Measurements from ENCODE around the gene APCDD1.
A peak's percentile ranks its signal among the peaks of the same experiment; 100 is the strongest.
"Not testable (repeated sequence)": the region's sequence is repeated elsewhere in the genome, so short reads cannot be mapped to it uniquely, and the experiment has no call there.

Gene APCDD1

DNA sequence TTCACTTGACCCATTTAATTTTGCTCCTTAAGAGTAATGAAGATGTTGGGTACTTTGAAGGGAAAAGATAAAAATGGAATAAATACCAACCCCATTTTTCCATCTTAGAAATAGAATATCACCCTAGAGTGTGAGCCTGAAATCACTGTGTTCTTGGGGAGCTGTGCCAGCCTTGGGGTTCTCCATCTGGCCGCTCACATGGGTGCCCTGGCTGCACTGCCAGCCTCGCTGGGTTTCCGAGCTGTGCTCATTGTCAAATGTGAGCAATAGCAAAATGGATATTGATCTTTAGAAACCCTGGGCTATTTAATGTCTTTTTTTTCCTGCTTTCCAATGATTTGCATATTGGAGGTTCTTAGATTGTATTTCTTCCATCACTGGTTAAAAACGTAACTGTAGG lies 9.3 kb downstream of the APCDD1 start:
- no peak for DNase-seq

DNA sequence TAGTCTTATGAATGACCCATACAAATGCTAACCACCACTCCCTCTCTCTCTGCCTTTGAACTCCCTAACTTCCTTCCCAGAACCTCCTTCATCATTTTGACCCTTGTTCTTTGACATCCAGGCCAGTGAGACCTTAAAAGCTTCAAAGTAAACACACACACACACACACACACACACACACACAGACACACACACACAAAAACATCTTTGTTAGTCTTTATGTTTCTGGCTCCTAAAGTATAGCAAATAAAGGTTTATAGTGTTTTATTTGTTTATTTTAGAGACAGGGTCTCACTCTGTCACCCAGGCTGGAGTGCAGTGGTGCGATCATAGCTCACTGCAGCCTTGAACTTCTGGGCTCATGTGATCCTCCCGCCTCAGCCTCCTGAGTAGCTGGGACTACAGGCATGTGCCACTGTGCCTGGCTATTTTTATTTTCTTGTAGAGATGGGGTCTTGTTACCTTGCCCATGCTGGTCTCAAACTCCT lies 9.8 kb downstream of the APCDD1 start:
- DNase-seq = not testable (repeated sequence)

DNA sequence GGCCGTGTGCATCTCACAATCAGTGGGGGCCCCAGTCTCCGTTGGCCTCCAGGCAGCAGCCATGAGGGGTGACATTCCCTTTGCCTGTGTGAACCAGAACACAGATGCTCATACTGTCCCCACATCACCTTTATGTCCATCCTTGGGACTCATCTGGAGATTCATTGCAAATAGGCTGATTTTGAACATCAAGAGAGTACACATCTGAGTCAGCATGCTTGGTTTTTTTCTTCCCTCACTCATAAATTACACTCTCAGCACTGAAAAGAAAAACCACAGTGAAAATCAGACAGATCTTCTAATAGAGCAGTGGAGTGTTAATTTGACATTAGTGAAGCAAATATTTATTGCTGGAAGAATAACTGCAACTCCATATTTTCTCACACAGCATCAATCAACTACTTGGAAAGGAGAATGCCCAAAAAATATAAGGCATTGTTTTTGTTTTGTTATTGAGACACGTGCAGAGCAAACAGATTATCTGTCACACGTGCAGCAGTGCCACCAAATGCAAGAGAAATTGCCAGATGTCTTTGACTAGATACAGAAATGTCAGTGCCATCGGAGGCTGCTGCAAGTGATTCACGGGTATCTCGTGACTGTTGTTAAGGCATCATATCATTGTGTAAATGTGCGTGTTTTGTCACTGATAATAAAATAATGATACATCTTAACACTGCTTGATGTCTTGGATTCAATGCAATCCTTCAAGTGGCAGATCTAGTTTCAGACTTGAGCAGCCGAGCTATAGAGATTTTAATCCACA lies 10.9 kb downstream of the APCDD1 start:
- peak in 1 of 2 experiments; percentile 53 for DNase-seq

DNA sequence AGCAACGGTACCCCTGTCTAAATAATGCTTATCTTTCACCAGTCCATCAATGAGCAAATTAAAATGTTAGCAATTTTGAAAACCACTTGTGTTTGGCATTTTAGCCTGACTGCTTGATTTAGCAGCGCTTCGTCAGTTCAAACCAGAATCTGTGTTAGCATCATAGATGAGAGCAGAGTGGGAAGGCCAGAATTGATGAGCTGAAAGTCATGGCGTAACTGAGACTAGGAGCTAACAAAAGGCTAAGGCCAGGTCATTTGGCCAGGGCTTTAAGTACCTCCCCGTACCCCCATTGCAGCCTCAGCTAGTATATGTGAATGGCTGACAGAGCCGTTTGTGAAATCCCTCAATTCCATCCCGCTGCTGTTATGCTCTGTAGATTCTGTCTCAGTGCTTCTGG lies 16.0 kb downstream of the APCDD1 start:
- DNase-seq = no peak

DNA sequence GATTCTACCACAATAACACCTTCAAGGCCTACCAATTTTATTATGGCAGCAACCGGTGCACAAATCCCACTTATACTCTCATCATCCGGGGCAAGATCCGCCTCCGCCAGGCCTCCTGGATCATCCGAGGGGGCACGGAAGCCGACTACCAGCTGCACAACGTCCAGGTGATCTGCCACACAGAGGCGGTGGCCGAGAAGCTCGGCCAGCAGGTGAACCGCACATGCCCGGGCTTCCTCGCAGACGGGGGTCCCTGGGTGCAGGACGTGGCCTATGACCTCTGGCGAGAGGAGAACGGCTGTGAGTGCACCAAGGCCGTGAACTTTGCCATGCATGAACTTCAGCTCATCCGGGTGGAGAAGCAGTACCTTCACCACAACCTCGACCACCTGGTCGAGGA lies 17.1 kb downstream of the APCDD1 start:
- DNase-seq = no peak

DNA sequence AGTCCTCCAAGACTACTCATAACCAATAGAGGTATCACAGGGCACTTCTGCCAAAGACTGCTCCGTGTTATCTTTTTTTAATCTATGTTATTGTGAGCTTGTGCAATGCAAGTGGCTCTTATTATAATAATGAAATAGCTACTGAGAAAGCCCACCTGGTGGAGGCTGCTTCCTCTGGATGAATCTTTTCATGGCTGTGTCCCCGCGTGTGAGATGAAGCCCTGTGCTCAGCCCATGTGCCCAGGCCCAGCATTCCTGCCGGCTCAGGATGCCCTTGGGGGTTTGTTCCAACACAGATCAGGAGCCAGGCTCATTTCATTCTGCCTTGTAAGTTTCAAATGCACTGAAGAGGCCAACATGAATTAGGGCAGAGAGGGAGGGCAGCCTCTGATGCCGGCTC lies 18.7 kb downstream of the APCDD1 start:
- DNase-seq = no peak

DNA sequence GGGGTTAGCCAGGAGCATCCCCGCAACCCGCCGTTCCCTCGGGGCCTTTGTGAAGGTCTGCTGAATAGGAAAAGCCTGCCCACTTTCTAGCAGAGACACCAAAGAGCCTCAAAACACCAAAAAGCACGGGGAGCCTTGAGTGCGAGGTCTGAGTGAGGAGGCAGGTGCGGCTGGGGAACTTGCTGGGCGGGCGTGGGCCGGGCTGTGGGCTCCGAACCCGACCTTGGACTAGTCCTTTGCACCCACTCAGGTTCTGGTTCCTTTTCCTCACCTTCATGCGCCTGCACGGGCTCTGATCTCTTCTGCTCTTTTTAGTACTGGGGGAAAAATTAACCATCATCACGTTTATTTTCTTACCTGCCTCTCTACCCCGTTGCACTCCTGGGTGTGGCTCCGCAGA lies 19.9 kb downstream of the APCDD1 start:
- DNase-seq = no peak

DNA sequence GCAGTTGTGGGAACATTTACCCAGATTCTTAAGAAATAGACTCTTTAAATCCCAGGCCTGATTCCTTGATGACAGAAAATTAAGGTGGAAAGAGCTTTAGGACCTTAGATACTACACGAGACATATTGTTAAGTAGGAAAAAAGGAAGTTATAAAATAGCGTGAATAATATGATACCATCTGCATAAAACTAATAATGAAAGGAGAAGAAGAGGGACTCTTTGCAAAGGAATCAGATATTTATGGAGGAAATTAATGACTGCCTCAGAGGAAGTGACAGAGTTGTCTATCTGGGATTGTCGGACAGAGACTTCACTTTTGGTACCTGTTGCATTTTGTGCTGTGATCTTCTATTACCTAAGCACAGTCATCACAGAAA lies 20.8 kb downstream of the APCDD1 start:
- no peak for DNase-seq

DNA sequence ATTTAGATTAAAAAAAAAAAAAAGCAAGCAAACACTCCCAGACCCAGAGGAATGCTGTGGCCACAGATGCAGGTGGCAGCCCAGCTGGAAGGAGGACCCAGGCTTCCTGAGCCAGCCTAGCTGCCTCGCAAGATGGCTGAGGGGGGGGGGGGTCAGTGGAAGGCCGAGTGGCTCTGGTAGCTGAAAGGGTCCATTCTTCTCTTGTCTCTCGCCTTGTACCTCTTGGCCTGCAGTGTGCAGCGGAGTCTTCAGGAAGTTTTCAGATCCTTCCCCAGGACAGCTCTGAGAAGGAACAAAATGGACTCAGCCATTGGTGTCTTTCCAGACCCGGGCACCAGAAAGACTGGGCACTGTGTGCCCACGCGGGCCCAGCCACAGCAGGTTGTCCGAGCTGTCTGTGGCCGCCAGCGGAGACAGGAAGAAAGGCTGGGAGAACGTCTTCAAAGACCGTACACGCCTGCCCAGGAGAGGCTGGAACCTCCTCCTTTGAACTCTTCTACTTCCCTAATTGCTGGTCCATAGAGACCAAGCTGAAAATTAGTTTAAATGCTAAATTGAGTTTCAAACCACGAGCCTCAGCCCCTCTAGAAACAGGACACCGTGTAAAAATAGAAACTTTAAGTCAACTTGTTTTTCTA lies 21.3 kb downstream of the APCDD1 start:
- DNase-seq = no peak

DNA sequence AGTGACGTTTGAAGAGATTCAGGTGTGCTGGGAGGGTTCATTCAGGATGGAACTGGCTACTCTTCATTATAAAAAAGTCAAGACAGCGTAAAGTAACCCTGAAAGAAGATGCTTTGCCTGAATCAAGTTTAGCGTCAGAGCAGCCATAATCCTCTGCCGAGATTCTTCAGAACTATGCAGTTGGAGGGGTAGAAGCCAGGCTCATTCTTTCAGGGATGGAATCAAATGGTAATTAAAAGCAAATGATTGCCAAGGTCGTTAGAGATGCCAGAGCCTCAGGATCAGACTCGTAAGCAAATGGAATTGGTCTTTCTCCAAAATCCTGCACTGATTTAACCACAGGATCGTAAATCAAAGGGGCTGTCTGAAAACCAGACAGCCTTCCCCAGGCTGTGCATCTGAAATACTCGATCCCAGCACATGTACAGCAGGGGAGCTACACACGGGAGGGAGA lies 21.9 kb downstream of the APCDD1 start:
- DNase-seq = no peak

DNA sequence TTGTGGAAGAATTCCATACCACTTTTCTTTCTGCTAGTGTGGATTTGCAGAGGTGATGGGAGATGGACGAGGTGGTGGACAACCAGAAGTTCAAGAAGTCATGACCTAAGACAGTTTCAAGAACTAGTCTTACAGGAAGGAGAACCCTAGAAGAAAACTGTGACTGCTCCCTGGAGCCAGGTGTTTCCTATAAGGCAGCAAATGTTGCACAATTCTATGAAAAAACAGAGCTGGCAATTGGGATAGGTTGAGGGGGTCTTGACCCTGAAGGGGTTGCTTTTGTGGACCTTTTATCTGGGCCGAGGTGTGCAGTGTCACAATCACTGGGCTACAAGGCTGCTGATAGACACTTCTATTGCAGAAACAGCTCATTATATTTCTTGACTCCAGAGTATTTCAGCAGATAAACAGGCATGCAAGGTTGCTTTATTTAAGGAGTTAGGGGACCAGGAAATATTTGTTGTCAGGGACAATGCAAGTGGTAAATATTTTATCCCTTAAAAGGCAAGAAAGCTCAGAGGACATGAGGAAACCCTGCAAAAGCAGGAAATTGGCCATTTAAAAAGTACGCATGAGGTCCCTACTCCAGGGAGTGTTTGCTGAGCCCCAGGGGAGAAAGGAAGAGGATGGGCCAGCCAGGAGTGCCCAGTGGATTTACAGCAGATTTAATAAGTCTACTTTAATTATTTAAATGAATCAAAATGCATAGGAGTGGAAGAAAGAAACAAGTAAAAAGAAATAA lies 22.9 kb downstream of the APCDD1 start:
- DNase-seq = no peak

DNA sequence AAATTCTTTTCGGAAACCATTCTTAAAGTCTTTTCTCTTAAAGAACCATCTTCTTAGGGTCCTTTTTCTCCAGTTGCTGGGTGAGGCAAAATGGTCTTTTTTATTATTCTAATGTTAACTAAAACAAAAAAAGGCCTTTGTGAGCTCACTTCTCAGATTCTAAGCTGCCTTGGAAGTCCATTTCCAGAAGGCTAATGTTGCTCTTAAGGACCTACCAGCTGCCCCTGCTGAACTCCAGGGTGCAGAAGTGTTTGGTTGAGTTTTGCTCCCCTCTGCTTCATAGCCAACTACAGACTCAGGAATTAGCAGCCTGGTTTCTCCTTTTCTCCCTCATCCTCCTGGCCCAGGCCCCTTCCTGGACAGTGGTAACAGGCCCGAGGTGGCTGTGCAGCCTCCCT lies 23.4 kb downstream of the APCDD1 start:
- peak in 1 of 2 experiments; percentile 18 for DNase-seq

DNA sequence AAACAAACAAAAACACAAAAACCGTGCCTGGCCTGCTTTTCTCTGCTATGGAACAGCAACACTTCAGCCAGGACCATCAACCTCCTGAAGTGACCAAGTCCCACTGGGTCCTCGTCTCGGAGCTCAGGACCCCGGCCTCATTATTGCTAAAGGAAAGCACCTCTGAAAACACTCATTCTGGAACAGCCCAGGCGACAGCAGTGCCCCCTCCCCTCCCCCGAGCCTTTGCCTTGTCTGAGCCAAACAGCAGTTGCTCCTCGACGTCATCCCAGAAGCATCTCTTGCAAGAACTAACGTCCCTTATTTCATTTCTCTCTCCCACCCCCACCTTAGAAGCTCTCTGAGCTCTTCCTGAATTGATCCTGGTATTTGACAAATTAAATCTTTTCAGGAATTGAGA lies 27.4 kb downstream of the APCDD1 start:
- no peak for DNase-seq

DNA sequence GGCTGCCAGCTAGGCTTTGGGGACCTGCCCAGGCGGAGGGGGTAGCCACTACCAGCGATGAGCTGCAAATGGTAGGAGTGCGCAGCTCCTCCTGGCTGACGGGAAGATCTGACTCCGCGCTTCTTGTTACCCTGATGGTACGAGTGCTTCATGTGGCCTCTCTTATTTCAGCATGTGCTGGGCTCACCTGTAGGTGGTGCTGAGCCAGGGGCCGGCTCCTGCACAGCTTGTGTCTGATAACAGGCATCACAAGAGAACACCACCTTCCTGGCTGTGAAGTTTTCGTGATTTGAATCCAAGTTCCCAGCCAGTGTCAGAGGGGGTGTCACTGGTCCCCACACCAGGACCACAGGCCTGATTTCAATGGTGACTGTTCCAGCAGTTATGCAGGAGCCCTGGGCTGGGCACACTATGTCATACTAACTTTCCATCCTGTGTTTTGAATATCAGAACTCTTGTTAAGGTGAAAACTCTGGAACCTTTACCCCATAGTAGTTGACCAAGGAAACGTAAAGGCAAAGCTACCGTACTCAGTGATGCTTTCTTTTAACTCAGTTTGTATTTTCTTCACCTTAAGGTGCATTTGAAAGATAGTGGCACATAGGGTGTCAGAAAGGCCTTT lies 28.0 kb downstream of the APCDD1 start:
- no peak for DNase-seq

DNA sequence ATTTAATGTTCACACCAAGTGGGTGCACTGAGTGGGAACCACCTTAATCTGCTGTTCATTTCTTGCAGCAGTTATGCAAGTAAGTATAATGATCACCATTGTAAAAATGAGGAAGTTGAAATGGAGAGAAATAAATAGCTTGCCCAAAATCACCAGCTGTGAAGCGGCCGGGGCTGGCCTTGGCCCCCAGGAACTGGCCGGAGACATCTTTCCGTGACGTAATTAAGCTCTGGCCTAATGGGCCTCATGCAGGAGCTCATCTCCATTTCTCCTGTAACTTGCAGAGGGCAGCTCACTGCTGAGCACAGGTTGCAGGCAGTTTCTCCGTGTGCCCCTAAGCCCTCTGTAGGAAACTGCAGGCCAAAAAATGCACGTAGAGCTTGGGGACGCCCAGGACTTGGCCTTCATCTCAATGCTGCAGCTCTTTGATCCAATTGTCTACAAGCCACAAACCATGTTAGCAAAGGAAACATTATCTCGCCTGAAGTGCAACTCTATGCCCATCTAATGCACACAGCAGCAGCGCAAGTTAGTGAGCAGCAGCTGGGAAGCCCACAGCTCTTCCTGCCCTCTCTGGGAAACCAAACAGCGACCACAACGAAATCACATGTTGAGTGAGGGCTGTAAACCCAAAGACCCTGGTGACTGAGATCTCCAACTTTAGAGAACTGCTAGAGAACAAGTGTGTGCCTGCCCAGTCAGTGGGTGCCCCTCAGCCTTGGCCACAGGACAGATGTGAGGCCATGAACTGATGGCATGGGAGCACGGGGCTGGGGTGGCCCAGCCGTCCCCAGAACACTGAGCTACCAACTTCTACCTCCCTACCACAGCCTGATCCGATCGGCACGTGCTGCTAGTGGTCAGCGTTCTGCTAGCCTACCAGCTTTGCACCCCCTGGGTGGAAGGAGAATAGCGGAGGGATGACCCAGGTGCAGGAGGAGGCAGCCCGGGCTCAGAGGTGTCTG lies 28.8 kb downstream of the APCDD1 start:
- DNase-seq = no peak

DNA sequence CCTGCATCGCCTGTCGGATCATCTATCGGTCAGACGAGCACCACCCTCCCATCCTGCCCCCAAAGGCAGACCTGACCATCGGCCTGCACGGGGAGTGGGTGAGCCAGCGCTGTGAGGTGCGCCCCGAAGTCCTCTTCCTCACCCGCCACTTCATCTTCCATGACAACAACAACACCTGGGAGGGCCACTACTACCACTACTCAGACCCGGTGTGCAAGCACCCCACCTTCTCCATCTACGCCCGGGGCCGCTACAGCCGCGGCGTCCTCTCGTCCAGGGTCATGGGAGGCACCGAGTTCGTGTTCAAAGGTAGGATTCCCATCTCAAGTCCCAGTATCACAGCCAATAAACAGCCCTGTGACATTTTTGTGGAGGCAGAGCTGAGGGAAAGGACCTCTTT lies 31.0 kb downstream of the APCDD1 start:
- DNase-seq = no peak

DNA sequence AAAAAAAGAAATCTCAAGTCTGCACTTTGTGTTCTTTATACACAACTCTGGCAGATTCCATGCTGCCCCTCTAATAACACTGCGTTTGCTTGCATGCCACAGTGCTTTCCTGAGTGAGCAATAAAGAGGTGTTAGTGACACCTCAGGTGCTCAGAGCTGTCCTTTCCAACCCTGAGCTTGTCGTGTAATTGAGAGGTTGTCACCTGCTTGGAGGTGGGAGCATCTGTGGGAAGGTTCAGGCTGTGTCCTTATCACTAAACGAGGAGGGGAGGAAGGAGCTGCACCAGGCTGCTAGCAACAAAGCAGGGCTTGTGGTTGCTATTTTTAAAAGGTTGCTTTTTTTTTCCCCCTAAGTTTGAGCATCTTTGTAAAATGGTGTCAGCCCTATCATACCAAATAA lies 31.9 kb downstream of the APCDD1 start:
- no peak for DNase-seq

DNA sequence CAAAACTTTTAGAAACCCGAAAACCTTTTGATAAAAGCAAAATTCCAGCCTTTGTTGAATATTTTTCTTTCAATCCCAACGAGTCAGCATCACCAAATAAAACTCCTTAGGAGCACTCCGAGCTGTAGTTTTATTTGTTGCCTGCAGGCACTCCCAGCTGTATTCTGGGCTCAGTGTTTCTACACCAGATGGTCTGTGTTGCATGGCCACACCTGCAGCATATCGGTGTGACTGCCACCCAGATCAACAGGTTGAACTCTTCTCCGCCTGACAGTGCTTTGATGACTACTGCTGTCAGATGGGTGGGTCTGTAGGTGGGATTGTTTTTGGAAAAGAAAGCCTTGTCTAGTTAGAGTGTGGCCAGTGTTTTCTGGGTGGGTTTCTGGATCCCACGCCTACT lies 32.7 kb downstream of the APCDD1 start:
- DNase-seq = peak in 1 of 2 experiments; percentile 52

DNA sequence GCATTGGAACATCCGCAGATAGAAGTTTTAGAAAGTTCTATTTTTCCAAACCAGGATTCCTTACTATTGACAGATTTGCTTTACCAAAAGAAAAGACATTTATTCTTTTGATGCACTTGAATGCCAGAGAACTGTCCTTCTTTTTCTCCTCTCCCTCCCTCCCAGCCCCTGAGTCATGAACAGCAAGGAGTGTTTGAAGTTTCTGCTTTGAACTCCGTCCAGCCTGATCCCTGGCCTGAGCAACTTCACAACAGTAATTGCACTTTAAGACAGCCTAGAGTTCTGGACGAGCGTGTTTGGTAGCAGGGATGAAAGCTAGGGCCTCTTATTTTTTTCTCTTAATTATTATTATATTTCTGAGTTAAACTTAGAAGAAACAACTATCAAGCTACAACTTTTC lies 33.6 kb downstream of the APCDD1 start:
- DNase-seq = no peak

DNA sequence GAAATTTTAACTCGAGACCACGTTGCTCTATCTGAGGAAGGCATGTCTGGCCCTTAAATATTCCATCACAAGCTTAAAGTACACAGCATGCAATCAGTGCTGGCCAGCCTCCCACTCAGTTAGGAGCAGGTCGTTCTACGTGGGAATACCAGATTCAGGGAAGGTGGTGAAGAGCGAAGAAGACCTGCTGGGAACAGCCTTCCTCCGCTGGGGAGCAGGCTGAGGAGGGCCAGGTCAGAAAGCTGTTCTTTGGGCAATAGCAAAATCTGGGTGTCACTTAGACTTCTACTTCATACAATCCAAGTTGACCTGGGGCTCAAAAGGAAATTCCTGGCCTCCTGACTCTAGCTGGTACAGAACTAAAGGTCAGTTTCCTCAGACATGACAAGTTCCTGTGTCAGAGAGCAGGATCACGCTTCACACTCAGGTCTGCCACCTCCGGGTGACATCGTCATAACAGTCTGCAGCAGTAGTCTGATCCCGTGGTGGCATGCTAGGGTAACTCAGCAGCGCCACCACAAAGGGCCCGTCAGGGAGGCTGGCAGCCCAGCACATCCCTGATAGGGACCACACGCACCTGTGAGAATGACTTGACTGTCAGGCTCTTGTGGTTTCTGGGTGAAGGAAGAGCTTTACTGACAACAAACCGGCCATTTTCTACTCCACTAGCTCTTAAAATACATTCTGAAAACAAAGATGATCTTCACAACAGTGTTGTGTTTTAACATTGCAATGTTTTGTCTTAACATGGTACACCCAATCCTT lies 36.1 kb downstream of the APCDD1 start:
- DNase-seq = peak in 1 of 2 experiments; percentile 39

DNA sequence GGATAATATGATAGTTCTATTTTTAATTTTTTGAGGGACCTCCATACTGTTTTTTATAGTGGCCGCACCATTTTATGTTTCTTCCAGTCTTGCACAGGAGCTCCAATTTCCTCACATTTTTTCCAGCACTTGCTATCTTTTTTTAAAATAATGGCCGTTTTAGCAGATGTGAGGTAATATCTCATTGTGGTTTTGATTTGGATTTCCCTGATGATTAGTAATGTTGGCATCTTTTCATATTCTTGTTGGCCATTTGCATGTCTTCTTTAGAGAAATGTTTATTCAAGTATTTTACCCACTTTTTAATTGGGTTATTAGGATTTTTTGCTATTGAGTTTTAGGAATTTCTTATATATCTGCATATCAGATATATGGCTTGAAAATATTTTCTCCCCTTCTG lies 41.5 kb downstream of the APCDD1 start:
- DNase-seq = no peak

Measured in NCI-H524 (cell line).